GM06990 (cell line): ENCODE measurements around the gene TRHDE.

ENCODE experiments used
- DNase-seq: peaks from one replicate; pipeline ENCODE4 v3.0.0-alpha.2; 2011; ENCODE audit not compliant: insufficient read length; ENCODE audit errors: extremely low read depth
- H3K27me3 ChIP-seq: replicated peaks from 2 replicates; pipeline ENCODE4 v1.6.0; 2011; ENCODE audit warnings: low read length; ENCODE audit not compliant: control insufficient read depth, insufficient read depth
- H3K36me3 ChIP-seq: 2 replicates; pipeline ENCODE4 v1.5.1; 2011; ENCODE audit warnings: low read length; ENCODE audit not compliant: control insufficient read depth, insufficient read depth
- H3K4me3 ChIP-seq: replicated peaks from 2 replicates; pipeline ENCODE4 v1.5.1; 2011; ENCODE audit warnings: low read depth, mild to moderate bottlenecking, control low read depth, low read length
- TF ChIP-seq, protein P1 (sequence below): IDR thresholded peaks from 2 replicates; pipeline ENCODE4 v1.5.1; 2011; ENCODE audit warnings: low read length, control low read depth, mild to moderate bottlenecking, inconsistent platforms; ENCODE audit not compliant: insufficient read depth, poor library complexity, severe bottlenecking

The TRHDE gene

DNA sequence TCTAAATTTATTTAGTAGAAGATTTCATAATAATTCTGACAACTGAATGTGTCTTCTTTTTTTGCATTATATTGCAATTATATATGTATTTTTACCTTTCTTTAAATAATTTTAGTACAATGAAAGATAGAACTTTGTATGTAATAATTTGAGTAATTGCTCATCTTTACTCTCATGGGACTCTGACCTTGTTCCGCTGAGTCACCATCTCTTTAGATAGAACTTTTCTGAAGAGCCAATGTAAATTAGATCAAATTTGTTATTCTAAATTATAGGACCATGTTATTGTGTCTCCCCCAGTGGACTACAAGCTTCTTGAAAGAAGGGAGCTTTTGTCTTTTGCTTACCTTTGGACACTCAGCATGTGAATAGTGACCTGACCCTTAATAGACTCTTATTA lies 96.1 kb downstream of the TRHDE start:
- H3K27me3 ChIP-seq = no peaks in the 10 kb centered on the region
- no peaks in the 10 kb centered on the region for H3K36me3 ChIP-seq
- TF ChIP-seq, protein P1, sequence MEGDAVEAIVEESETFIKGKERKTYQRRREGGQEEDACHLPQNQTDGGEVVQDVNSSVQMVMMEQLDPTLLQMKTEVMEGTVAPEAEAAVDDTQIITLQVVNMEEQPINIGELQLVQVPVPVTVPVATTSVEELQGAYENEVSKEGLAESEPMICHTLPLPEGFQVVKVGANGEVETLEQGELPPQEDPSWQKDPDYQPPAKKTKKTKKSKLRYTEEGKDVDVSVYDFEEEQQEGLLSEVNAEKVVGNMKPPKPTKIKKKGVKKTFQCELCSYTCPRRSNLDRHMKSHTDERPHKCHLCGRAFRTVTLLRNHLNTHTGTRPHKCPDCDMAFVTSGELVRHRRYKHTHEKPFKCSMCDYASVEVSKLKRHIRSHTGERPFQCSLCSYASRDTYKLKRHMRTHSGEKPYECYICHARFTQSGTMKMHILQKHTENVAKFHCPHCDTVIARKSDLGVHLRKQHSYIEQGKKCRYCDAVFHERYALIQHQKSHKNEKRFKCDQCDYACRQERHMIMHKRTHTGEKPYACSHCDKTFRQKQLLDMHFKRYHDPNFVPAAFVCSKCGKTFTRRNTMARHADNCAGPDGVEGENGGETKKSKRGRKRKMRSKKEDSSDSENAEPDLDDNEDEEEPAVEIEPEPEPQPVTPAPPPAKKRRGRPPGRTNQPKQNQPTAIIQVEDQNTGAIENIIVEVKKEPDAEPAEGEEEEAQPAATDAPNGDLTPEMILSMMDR = no peak
- no peak for DNase-seq
- no peak overlapping the region for H3K4me3 ChIP-seq

- no peak for DNase-seq
- Histone ChIP-seq H3K4me3 (no peak overlapping the region), H3K36me3 (no peaks in the 10 kb centered on the region), H3K27me3 (no peaks in the 10 kb centered on the region)
- TF ChIP-seq, protein P1 = no peak
Observed at GRCh38 chr12:72368719-72369422, 96.7 kb downstream of the TRHDE start.

DNA sequence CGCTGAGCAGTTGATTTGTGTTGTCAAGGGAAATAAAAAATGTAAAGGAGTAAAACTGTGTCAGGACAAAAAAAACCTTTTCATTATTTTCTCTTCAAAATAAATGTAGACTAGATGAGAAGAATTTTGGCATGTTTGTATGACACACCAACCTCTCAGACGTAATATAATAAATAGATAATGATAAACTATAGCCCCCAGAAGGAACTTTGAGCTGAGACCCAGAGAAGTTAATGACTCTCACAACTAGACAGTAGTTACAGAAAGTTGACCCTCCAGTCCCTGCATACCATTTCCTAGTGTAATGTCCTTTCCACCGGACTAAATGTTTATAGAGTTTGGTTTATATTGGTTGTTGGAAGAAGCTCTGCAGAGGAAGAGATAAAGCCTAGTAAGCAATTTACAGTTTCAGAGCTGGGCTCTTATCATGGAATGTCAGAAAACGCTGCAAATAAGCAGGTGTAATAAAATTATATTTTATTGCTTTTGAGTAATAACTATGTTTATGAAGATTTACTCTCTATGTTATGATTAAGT lies 97.3 kb downstream of the TRHDE start:
- DNase-seq = no peak
- no peak overlapping the region for H3K4me3 ChIP-seq
- no peaks in the 10 kb centered on the region for H3K36me3 ChIP-seq
- H3K27me3 ChIP-seq = no peaks in the 10 kb centered on the region
- TF ChIP-seq, protein P1 = no peak

- TF ChIP-seq, protein P1 = no peak
- no peaks in the 10 kb centered on the region for H3K36me3 ChIP-seq
- no peak for DNase-seq
- H3K4me3 ChIP-seq = no peak overlapping the region
- no peaks in the 10 kb centered on the region for H3K27me3 ChIP-seq
Observed at GRCh38 chr12:72380441-72380840, 108.3 kb downstream of the TRHDE start.

GRCh38 chr12:72388322-72388721 lies 116.2 kb downstream of the TRHDE start:
- Histone ChIP-seq H3K4me3 (no peak overlapping the region), H3K36me3 (no peaks in the 10 kb centered on the region), H3K27me3 (no peaks in the 10 kb centered on the region)
- TF ChIP-seq, protein P1 = no peak
- DNase-seq = no peak
